WTC11 (cell line): ENCODE data around the gene MSI2. TPM values are rescaled to one million over a fixed set of nuclear protein-coding genes. Genes with fewer than 3 reads are reported as not detected.

ENCODE experiments used
- ATAC-seq: fragments of 200-7000 bp; cut with Tn5 transposase; 2 replicates; pipeline ENCODE4 v1.10.0; 2021; ENCODE audit warnings: mild to moderate bottlenecking, moderate library complexity
- CTCF ChIA-PET: fragments of 300-600 bp; sonication (Branson Sonifier 250); formaldehyde crosslinking; loops from one replicate; lab custom pipeline; 2021; ENCODE audit warnings: antibody characterized with exemption; lab: Charles Lee
- POLR2A ChIA-PET: fragments of 350-600 bp; sonication (Branson Sonifier 250); formaldehyde crosslinking; loops from one replicate; lab custom pipeline; 2021; ENCODE audit warnings: antibody characterized with exemption; lab: Charles Lee
- DNase-seq: peaks from one replicate; pipeline ENCODE4 v3.0.0; 2021; ENCODE audit warnings: low spot score
- H3K27ac Mint-ChIP-seq: 2 replicates; pipeline ENCODE4 v1.8.0; 2021; ENCODE audit warnings: mixed read lengths
- H3K27me3 Mint-ChIP-seq: 2 replicates; pipeline ENCODE4 v1.8.0; 2021; ENCODE audit warnings: low read depth, mild to moderate bottlenecking, moderate library complexity, mixed read lengths
- H3K36me3 Mint-ChIP-seq: 2 replicates; pipeline ENCODE4 v1.8.0; 2021; ENCODE audit warnings: mixed read lengths
- H3K4me1 Mint-ChIP-seq: 2 replicates; pipeline ENCODE4 v1.8.0; 2022; ENCODE audit warnings: mixed read lengths
- H3K4me3 Mint-ChIP-seq: 2 replicates; pipeline ENCODE4 v1.8.0; 2021; ENCODE audit warnings: mild to moderate bottlenecking, moderate library complexity, mixed read lengths
- H3K9me3 Mint-ChIP-seq: 2 replicates; pipeline ENCODE4 v1.8.0; 2021; ENCODE audit warnings: mixed read lengths
- CREB1 ChIP-seq: sonication (generic); formaldehyde crosslinking; IDR thresholded peaks from 2 replicates; pipeline ENCODE4 v1.8.0; 2023; ENCODE audit warnings: mild to moderate bottlenecking, missing genetic modification reagents
- CREM ChIP-seq: sonication (generic); formaldehyde crosslinking; IDR thresholded peaks from 2 replicates; pipeline ENCODE4 v1.8.1; 2022; ENCODE audit warnings: mild to moderate bottlenecking, missing genetic modification reagents, moderate library complexity
- ESRRA ChIP-seq: sonication (generic); formaldehyde crosslinking; IDR thresholded peaks from 2 replicates; pipeline ENCODE4 v1.8.1; 2022; ENCODE audit warnings: mild to moderate bottlenecking, missing genetic modification reagents, borderline replicate concordance
- FOXP1 ChIP-seq: sonication (generic); formaldehyde crosslinking; IDR thresholded peaks from 2 replicates; pipeline ENCODE4 v1.8.0; 2022; ENCODE audit warnings: missing genetic modification reagents, mild to moderate bottlenecking, moderate library complexity, borderline replicate concordance
- GABPB1 ChIP-seq: sonication (generic); formaldehyde crosslinking; IDR thresholded peaks from 2 replicates; pipeline ENCODE4 v1.8.1; 2023; ENCODE audit warnings: mild to moderate bottlenecking, missing genetic modification reagents
- GRHL2 ChIP-seq: fragments of 250-450 bp; sonication (Bioruptor Pico); IDR thresholded peaks from 2 replicates; pipeline ENCODE4 v1.8.0; 2022; ENCODE audit warnings: mild to moderate bottlenecking, moderate library complexity; ENCODE audit not compliant: insufficient replicate concordance, severe bottlenecking
- GTF2I ChIP-seq: fragments of 250-450 bp; sonication (Bioruptor Pico); conservative IDR thresholded peaks from 2 replicates; pipeline ENCODE4 v1.4.0; 2021; ENCODE audit warnings: mild to moderate bottlenecking
- IRF2 ChIP-seq: sonication (generic); formaldehyde crosslinking; IDR thresholded peaks from 2 replicates; pipeline ENCODE4 v1.8.0; 2022; ENCODE audit warnings: low read depth, missing genetic modification reagents, borderline replicate concordance
- JUN ChIP-seq: sonication (generic); formaldehyde crosslinking; IDR thresholded peaks from 2 replicates; pipeline ENCODE4 v1.8.0; 2023; ENCODE audit warnings: mild to moderate bottlenecking, missing genetic modification reagents
- MXD4 ChIP-seq: fragments of 250-450 bp; sonication (Bioruptor Pico); IDR thresholded peaks from 2 replicates; pipeline ENCODE4 v1.8.0; 2021; ENCODE audit warnings: mild to moderate bottlenecking, moderate library complexity, borderline replicate concordance
- MYBL2 ChIP-seq: sonication (generic); formaldehyde crosslinking; IDR thresholded peaks from 2 replicates; pipeline ENCODE4 v1.8.1; 2023; ENCODE audit warnings: mild to moderate bottlenecking, moderate library complexity, missing genetic modification reagents
- NFATC4 ChIP-seq: fragments of 250-450 bp; sonication (Bioruptor Pico); IDR thresholded peaks from 2 replicates; pipeline ENCODE4 v1.9.0; 2021; ENCODE audit warnings: mild to moderate bottlenecking
- OVOL2 ChIP-seq: fragments of 250-450 bp; sonication (Bioruptor Pico); IDR thresholded peaks from 2 replicates; pipeline ENCODE4 v1.9.0; 2021; ENCODE audit warnings: mild to moderate bottlenecking, borderline replicate concordance
- RELA ChIP-seq: sonication (generic); formaldehyde crosslinking; IDR thresholded peaks from 2 replicates; pipeline ENCODE4 v1.8.1; 2022; ENCODE audit warnings: missing genetic modification reagents, mild to moderate bottlenecking, borderline replicate concordance
- RORB ChIP-seq: fragments of 250-450 bp; sonication (Bioruptor Pico); IDR thresholded peaks from 2 replicates; pipeline ENCODE4 v1.9.0; 2021; ENCODE audit warnings: mild to moderate bottlenecking
- TEAD1 ChIP-seq: sonication (generic); formaldehyde crosslinking; IDR thresholded peaks from 2 replicates; pipeline ENCODE4 v1.8.0; 2022; ENCODE audit warnings: mild to moderate bottlenecking, missing genetic modification reagents
- ZBTB21 ChIP-seq: sonication (generic); formaldehyde crosslinking; IDR thresholded peaks from 2 replicates; pipeline ENCODE4 v1.8.1; 2023; ENCODE audit warnings: mild to moderate bottlenecking, missing genetic modification reagents, borderline replicate concordance
- ZNF121 ChIP-seq: sonication (generic); formaldehyde crosslinking; IDR thresholded peaks from 2 replicates; pipeline ENCODE4 v1.8.0; 2023; ENCODE audit warnings: missing genetic modification reagents
- total RNA-seq: library from RNA; stranded (reverse); gene quantifications from 3 replicates; pipeline ENCODE4 v1.2.3, GENCODE V29; 2021
- TF ChIP-seq, protein P1 (sequence below): fragments of 200-600 bp; IDR thresholded peaks from 2 replicates; pipeline ENCODE4 v1.8.0; 2022; ENCODE audit warnings: antibody characterized with exemption
- TF ChIP-seq, protein P2 (sequence below): sonication (generic); formaldehyde crosslinking; IDR thresholded peaks from 2 replicates; pipeline ENCODE4 v1.8.1; 2023; ENCODE audit warnings: mild to moderate bottlenecking, missing genetic modification reagents
- TF ChIP-seq, protein P3 (sequence below): fragments of 250-450 bp; sonication (Bioruptor Pico); IDR thresholded peaks from 2 replicates; pipeline ENCODE4 v1.8.0; 2021; ENCODE audit warnings: mild to moderate bottlenecking
- TF ChIP-seq, protein P4 (sequence below): fragments of 250-450 bp; sonication (Bioruptor Pico); IDR thresholded peaks from 2 replicates; pipeline ENCODE4 v2.1.2; 2022; ENCODE audit warnings: mild to moderate bottlenecking, moderate library complexity
- TF ChIP-seq, protein P5 (sequence below): sonication (generic); formaldehyde crosslinking; conservative IDR thresholded peaks from 2 replicates; pipeline ENCODE4 v1.8.1; 2022; ENCODE audit warnings: mild to moderate bottlenecking, missing genetic modification reagents
- TF ChIP-seq, protein P6 (sequence below): sonication (generic); formaldehyde crosslinking; IDR thresholded peaks from 2 replicates; pipeline ENCODE4 v1.8.0; 2022; ENCODE audit warnings: mild to moderate bottlenecking, missing genetic modification reagents
- TF ChIP-seq, protein P7 (sequence below): sonication (generic); formaldehyde crosslinking; IDR thresholded peaks from 2 replicates; pipeline ENCODE4 v1.8.0; 2022; ENCODE audit warnings: missing genetic modification reagents

Gene MSI2
- total RNA-seq, 1 experiment from 2014 or later: 82.1 TPM

DNA sequence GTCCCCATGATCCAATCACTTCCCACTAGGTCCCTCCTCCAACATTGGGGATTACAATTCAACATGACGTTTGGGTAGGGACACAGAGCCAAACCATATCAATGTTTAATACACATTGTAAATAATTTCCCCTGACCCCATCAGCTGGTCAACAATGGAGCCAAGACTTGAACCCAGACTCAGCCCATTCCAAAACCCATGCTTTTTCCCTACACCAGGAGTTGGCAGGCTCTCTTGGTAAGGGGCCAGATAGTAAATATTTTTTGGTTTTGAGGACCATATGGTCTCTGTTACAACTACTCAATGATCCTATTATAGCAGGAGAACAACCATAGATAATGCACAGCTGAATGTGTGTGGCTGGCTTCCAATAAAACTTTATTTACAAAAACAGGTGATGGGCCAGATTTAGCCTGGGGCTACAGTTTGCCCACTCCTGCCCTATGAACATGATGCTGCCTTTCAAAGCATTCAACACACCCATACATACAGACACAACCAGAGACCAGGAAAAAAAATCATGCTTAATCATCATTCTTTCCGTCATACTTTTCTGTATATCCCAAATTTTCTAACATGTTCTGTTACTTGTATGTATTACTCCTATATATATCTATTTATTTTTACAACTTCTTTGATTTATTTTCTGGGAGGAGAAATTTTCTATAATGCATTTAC is 22.1 kb upstream of the MSI2 start:
- Mint-ChIP-seq H3K27me3 (no peaks in the 10 kb centered on the region), H3K36me3 (no peaks in the 10 kb centered on the region), H3K4me3 (no peak overlapping the region), H3K9me3 (no peaks in the 10 kb centered on the region), H3K27ac (no peak overlapping the region), H3K4me1 (peaks cover 19% of the 10 kb centered on the region)
- DNase-seq (no peak), ATAC-seq (no peak)
- TF ChIP-seq GTF2I (no peak), FOXP1 (CRISPR knock-in tag) (no peak), ZBTB21 (CRISPR knock-in tag) (no peak), ZNF121 (CRISPR knock-in tag) (no peak), GRHL2 (no peak), JUN (CRISPR knock-in tag) (no peak), CREB1 (CRISPR knock-in tag) (no peak), RELA (CRISPR knock-in tag) (no peak)
- TF ChIP-seq, protein P1, sequence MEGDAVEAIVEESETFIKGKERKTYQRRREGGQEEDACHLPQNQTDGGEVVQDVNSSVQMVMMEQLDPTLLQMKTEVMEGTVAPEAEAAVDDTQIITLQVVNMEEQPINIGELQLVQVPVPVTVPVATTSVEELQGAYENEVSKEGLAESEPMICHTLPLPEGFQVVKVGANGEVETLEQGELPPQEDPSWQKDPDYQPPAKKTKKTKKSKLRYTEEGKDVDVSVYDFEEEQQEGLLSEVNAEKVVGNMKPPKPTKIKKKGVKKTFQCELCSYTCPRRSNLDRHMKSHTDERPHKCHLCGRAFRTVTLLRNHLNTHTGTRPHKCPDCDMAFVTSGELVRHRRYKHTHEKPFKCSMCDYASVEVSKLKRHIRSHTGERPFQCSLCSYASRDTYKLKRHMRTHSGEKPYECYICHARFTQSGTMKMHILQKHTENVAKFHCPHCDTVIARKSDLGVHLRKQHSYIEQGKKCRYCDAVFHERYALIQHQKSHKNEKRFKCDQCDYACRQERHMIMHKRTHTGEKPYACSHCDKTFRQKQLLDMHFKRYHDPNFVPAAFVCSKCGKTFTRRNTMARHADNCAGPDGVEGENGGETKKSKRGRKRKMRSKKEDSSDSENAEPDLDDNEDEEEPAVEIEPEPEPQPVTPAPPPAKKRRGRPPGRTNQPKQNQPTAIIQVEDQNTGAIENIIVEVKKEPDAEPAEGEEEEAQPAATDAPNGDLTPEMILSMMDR: no peak
- TF ChIP-seq, protein P2, sequence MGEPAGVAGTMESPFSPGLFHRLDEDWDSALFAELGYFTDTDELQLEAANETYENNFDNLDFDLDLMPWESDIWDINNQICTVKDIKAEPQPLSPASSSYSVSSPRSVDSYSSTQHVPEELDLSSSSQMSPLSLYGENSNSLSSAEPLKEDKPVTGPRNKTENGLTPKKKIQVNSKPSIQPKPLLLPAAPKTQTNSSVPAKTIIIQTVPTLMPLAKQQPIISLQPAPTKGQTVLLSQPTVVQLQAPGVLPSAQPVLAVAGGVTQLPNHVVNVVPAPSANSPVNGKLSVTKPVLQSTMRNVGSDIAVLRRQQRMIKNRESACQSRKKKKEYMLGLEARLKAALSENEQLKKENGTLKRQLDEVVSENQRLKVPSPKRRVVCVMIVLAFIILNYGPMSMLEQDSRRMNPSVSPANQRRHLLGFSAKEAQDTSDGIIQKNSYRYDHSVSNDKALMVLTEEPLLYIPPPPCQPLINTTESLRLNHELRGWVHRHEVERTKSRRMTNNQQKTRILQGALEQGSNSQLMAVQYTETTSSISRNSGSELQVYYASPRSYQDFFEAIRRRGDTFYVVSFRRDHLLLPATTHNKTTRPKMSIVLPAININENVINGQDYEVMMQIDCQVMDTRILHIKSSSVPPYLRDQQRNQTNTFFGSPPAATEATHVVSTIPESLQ (CRISPR knock-in tag): no peak
- POLR2A ChIA-PET: no interaction called here
- CTCF ChIA-PET: interaction anchor here (1.0 kb wide), 1 partner anchor 9 kb away, joined by 3 read pairs; no protein-coding TSS in a partner anchor

DNA sequence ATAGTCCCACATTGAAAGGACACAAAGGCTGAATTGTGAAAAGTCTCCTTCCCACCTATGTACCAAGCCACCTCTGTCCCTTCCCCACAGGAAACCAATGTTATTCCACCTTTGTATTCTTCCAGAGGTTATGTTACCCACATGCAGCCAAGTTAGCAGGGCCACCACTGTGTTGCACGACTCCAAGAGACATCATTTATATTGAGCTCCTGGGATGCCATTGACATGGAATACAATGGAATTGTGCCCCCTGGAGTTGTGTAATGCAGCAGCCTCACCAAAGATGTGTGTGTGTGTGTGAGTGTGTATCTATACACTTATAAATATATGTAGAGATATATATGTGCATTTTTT is 21.6 kb upstream of the MSI2 start:
- POLR2A ChIA-PET: no interaction called here
- peak; percentile 52; the same call in 1 of the 2 replicates for ATAC-seq
- Mint-ChIP-seq H3K36me3 (no peaks in the 10 kb centered on the region), H3K9me3 (no peaks in the 10 kb centered on the region), H3K27me3 (no peaks in the 10 kb centered on the region), H3K4me1 (peaks cover 19% of the 10 kb centered on the region)
- CTCF ChIA-PET: interaction anchor here (1.0 kb wide), 2 partner anchors 8 to 104 kb away, joined by 3 read pairs; no protein-coding TSS in a partner anchor
- TF ChIP-seq IRF2: no peak
- no peak for TF ChIP-seq MYBL2 (CRISPR knock-in tag)
- TF ChIP-seq, protein P3, sequence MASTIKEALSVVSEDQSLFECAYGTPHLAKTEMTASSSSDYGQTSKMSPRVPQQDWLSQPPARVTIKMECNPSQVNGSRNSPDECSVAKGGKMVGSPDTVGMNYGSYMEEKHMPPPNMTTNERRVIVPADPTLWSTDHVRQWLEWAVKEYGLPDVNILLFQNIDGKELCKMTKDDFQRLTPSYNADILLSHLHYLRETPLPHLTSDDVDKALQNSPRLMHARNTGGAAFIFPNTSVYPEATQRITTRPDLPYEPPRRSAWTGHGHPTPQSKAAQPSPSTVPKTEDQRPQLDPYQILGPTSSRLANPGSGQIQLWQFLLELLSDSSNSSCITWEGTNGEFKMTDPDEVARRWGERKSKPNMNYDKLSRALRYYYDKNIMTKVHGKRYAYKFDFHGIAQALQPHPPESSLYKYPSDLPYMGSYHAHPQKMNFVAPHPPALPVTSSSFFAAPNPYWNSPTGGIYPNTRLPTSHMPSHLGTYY (CRISPR knock-in tag): no peak
- no peak for TF ChIP-seq CREM
- TF ChIP-seq RORB (CRISPR knock-in tag): no peak
- no peak for TF ChIP-seq NFATC4 (CRISPR knock-in tag)
- TF ChIP-seq, protein P4, sequence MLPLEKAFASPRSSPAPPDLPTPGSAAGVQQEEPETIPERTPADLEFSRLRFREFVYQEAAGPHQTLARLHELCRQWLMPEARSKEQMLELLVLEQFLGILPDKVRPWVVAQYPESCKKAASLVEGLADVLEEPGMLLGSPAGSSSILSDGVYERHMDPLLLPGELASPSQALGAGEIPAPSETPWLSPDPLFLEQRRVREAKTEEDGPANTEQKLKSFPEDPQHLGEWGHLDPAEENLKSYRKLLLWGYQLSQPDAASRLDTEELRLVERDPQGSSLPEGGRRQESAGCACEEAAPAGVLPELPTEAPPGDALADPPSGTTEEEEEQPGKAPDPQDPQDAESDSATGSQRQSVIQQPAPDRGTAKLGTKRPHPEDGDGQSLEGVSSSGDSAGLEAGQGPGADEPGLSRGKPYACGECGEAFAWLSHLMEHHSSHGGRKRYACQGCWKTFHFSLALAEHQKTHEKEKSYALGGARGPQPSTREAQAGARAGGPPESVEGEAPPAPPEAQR (CRISPR knock-in tag): no peak
- TF ChIP-seq, protein P5, sequence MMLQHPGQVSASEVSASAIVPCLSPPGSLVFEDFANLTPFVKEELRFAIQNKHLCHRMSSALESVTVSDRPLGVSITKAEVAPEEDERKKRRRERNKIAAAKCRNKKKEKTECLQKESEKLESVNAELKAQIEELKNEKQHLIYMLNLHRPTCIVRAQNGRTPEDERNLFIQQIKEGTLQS (CRISPR knock-in tag): no peak
- no peak for TF ChIP-seq OVOL2 (CRISPR knock-in tag)
- TF ChIP-seq, protein P6, sequence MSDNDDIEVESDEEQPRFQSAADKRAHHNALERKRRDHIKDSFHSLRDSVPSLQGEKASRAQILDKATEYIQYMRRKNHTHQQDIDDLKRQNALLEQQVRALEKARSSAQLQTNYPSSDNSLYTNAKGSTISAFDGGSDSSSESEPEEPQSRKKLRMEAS (CRISPR knock-in tag): no peak
- TF ChIP-seq, protein P7, sequence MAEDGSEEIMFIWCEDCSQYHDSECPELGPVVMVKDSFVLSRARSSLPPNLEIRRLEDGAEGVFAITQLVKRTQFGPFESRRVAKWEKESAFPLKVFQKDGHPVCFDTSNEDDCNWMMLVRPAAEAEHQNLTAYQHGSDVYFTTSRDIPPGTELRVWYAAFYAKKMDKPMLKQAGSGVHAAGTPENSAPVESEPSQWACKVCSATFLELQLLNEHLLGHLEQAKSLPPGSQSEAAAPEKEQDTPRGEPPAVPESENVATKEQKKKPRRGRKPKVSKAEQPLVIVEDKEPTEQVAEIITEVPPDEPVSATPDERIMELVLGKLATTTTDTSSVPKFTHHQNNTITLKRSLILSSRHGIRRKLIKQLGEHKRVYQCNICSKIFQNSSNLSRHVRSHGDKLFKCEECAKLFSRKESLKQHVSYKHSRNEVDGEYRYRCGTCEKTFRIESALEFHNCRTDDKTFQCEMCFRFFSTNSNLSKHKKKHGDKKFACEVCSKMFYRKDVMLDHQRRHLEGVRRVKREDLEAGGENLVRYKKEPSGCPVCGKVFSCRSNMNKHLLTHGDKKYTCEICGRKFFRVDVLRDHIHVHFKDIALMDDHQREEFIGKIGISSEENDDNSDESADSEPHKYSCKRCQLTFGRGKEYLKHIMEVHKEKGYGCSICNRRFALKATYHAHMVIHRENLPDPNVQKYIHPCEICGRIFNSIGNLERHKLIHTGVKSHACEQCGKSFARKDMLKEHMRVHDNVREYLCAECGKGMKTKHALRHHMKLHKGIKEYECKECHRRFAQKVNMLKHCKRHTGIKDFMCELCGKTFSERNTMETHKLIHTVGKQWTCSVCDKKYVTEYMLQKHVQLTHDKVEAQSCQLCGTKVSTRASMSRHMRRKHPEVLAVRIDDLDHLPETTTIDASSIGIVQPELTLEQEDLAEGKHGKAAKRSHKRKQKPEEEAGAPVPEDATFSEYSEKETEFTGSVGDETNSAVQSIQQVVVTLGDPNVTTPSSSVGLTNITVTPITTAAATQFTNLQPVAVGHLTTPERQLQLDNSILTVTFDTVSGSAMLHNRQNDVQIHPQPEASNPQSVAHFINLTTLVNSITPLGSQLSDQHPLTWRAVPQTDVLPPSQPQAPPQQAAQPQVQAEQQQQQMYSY (CRISPR knock-in tag): no peak
- TF ChIP-seq MXD4: no peak
- no peak for TF ChIP-seq ESRRA
- TF ChIP-seq TEAD1: no peak
- TF ChIP-seq CREB1 (CRISPR knock-in tag): no peak
- TF ChIP-seq GABPB1 (CRISPR knock-in tag): no peak
- TF ChIP-seq, all 79 proteins: peak for 0
- DNase-seq: no peak
- no peak overlapping the region for H3K27ac Mint-ChIP-seq
- H3K4me3 Mint-ChIP-seq: no peak overlapping the region
